Peyer's patch (tissue), 4 donors: ENCODE data around the gene RIPOR1. TPM values are rescaled to one million over a fixed set of nuclear protein-coding genes. Genes with fewer than 3 reads are reported as not detected.

Experiments
- DNase-seq, 3 donors: peaks; one replicate each; pipeline ENCODE4 v3.0.0-alpha.2; 2017 to 2019
- H3K27ac ChIP-seq, 4 donors: fragments of 200-600 bp; sonication (generic); one replicate each; pipeline ENCODE4 v1.5.1; 2016 to 2019
- H3K27me3 ChIP-seq, 2 donors: fragments of 200-600 bp; sonication (generic); one replicate each; pipeline ENCODE4 v1.5.1; 2019
- H3K36me3 ChIP-seq, 3 donors: fragments of 200-600 bp; sonication (generic); one replicate each; pipeline ENCODE4 v1.5.1; 2016 to 2019
- H3K4me1 ChIP-seq, 4 donors: fragments of 200-600 bp; sonication (generic); one replicate each; pipeline ENCODE4 v1.5.1; 2016 to 2019
- H3K4me3 ChIP-seq, 4 donors: fragments of 200-600 bp; sonication (generic); 1 replicate in 3 of 4; 2 replicates in 1 of 4; pipeline ENCODE4 v1.5.1; 2016 to 2019; ENCODE audit warnings: mild to moderate bottlenecking in 1 of 4
- H3K9me3 ChIP-seq, 4 donors: fragments of 200-600 bp; sonication (generic); one replicate each; pipeline ENCODE4 v1.5.1; 2016 to 2019; ENCODE audit warnings: mild to moderate bottlenecking in 1 of 4
- CTCF ChIP-seq, 6 experiments: fragments of 450-650 bp in 4 of 6; fragments of 200-600 bp in 2 of 6; sonication (generic) in 1 of 6; IDR thresholded peaks; one replicate each; pipeline ENCODE4 v1.5.1; 2017 to 2019; ENCODE audit warnings: antibody characterized with exemption in 6 of 6, mild to moderate bottlenecking in 3 of 6, moderate library complexity in 1 of 6
- POLR2A ChIP-seq, 2 donors: fragments of 450-650 bp; IDR thresholded peaks; one replicate each; pipeline ENCODE4 v1.5.1; 2017; ENCODE audit warnings: antibody characterized with exemption in 2 of 2, mild to moderate bottlenecking in 2 of 2, moderate library complexity in 2 of 2
- total RNA-seq, 4 donors: library from RNA; depleted of rRNA; stranded (reverse); fragments of >200 nt; gene quantifications; one replicate each; pipeline ENCODE4 v1.1.0, GENCODE V29; 2016

Gene RIPOR1
- total RNA-seq, 4 donors from 2014 or later, result 10.5 to 70.1 (median 42.5) TPM

GRCh38 chr16:67516296-67517154, 12.1 kb upstream of the RIPOR1 start:
- Histone ChIP-seq H3K36me3 (no peaks in the 10 kb centered on the region), H3K27me3 (no peaks in the 10 kb centered on the region), H3K9me3 (no peaks in the 10 kb centered on the region), H3K4me3 (no peak overlapping the region), H3K4me1 (peaks cover 0 to 18% (median 4%) of the 10 kb centered on the region in 4 donors), H3K27ac (peak overlapping the region in 3 of 4 donors; percentile 27 to 89 (median 87))
- no peak for DNase-seq
- no peak for TF ChIP-seq POLR2A (IDR thresholded peaks at IDR 0.05)
- TF ChIP-seq CTCF (IDR thresholded peaks at IDR 0.05), result no peak

GRCh38 chr16:67517155-67517445, 11.5 kb upstream of the RIPOR1 start:
- DNase-seq, result peak in 1 of 3 donors; percentile 55
- Histone ChIP-seq H3K36me3 (no peaks in the 10 kb centered on the region), H3K9me3 (no peaks in the 10 kb centered on the region), H3K27me3 (no peaks in the 10 kb centered on the region), H3K4me1 (peaks cover 0 to 21% (median 6%) of the 10 kb centered on the region in 4 donors), H3K4me3 (no peak overlapping the region), H3K27ac (peak overlapping the region in 2 of 4 donors; percentile 87 to 89)
- TF ChIP-seq CTCF (IDR thresholded peaks at IDR 0.05) (no peak), POLR2A (IDR thresholded peaks at IDR 0.05) (no peak)

- TF ChIP-seq POLR2A (IDR thresholded peaks at IDR 0.05), result no peak
- no peak for TF ChIP-seq CTCF (IDR thresholded peaks at IDR 0.05)
- peak in 2 of 3 donors; percentile 79 to 82 for DNase-seq
- peak overlapping the region in 3 of 4 donors; percentile 22 to 89 (median 87) for H3K27ac ChIP-seq
- H3K4me3 ChIP-seq, result peak overlapping the region in 2 of 4 donors; percentile 22 to 39
- H3K9me3 ChIP-seq, result no peaks in the 10 kb centered on the region
- no peaks in the 10 kb centered on the region for H3K36me3 ChIP-seq
- H3K27me3 ChIP-seq, result no peaks in the 10 kb centered on the region
- H3K4me1 ChIP-seq, result peaks cover 0 to 21% (median 6%) of the 10 kb centered on the region in 4 donors
These were observed 10.8 kb upstream of the RIPOR1 start for GRCh38 chr16:67517661-67518423.

GRCh38 chr16:67518676-67519075, 10.0 kb upstream of the RIPOR1 start:
- Histone ChIP-seq H3K27ac (peak overlapping the region in 2 of 4 donors; percentile 87 to 89), H3K27me3 (no peaks in the 10 kb centered on the region), H3K4me3 (peak overlapping the region in 2 of 4 donors; percentile 22 to 39), H3K4me1 (peaks cover 0 to 21% (median 6%) of the 10 kb centered on the region in 4 donors), H3K9me3 (no peaks in the 10 kb centered on the region), H3K36me3 (no peaks in the 10 kb centered on the region)
- no peak for TF ChIP-seq CTCF (IDR thresholded peaks at IDR 0.05)
- TF ChIP-seq POLR2A (IDR thresholded peaks at IDR 0.05), result no peak
- peak in 1 of 3 donors; percentile 56 for DNase-seq

- no peak for DNase-seq
- no peaks in the 10 kb centered on the region for H3K36me3 ChIP-seq
- H3K4me1 ChIP-seq, result peaks cover 0 to 20% (median 6%) of the 10 kb centered on the region in 4 donors
- no peaks in the 10 kb centered on the region for H3K9me3 ChIP-seq
- peak overlapping the region in 2 of 4 donors; percentile 87 to 89 for H3K27ac ChIP-seq
- peak overlapping the region in 1 of 4 donors; percentile 39 for H3K4me3 ChIP-seq
- TF ChIP-seq POLR2A (IDR thresholded peaks at IDR 0.05), result no peak
- TF ChIP-seq CTCF (IDR thresholded peaks at IDR 0.05), result no peak
- no peaks in the 10 kb centered on the region for H3K27me3 ChIP-seq
These were observed 9.4 kb upstream of the RIPOR1 start for GRCh38 chr16:67519242-67519641.
